Mucosa of descending colon (tissue), 3 donors: ENCODE results near the gene OR52K1. TPM values are rescaled to one million over a fixed set of nuclear protein-coding genes. Genes with fewer than 3 reads are reported as not detected.

Source experiments
- ATAC-seq: fragments of 200-7000 bp; cut with Tn5 transposase; one replicate; pipeline ENCODE4 v1.9.1; 2020; ENCODE audit warnings: mild to moderate bottlenecking, moderate library complexity
- DNase-seq, 3 donors: peaks; one replicate each; pipeline ENCODE4 v3.0.0-alpha.2; 2020
- H3K36me3 ChIP-seq: fragments of 200-600 bp; one replicate; pipeline ENCODE4 v1.8.0; 2021; ENCODE audit warnings: low read depth, mild to moderate bottlenecking
- H3K4me1 ChIP-seq: fragments of 200-600 bp; one replicate; pipeline ENCODE4 v1.8.0; 2021; ENCODE audit warnings: low read depth, mild to moderate bottlenecking
- H3K4me3 ChIP-seq: fragments of 200-600 bp; one replicate; pipeline ENCODE4 v1.8.0; 2021; ENCODE audit warnings: mild to moderate bottlenecking
- H3K9me3 ChIP-seq: fragments of 200-600 bp; one replicate; pipeline ENCODE4 v1.8.0; 2021; ENCODE audit warnings: mild to moderate bottlenecking
- CTCF ChIP-seq: fragments of 200-600 bp; IDR thresholded peaks from one replicate; pipeline ENCODE4 v1.8.0; 2022; ENCODE audit warnings: antibody characterized with exemption, mild to moderate bottlenecking
- intact Hi-C, 2 donors: fragments of 100-400 bp; cut with DNase I in 1 of 2; cut with micrococcal nuclease in 1 of 2; formaldehyde crosslinking; loops; one replicate each; pipeline versions ENCODE4 v1.11.0 to v1.11.1; 2022; cut with DNase I, micrococcal nuclease
- total RNA-seq, 3 donors: library from RNA; stranded (reverse); fragmentation: NEBNext Ultra II Directional in 2 of 3; extraction: Animal tissue kit (Norgen Biotek cat#: 25700) in 2 of 3; gene quantifications; one replicate each; pipeline versions ENCODE4 v1.2.1 to v1.2.4, GENCODE V29; 2021 to 2023
- donor health status: DM: no; HTN: no; CAD: no; lungs with moderate emphysema.
- donor health status: DM: no; HTN: no; CAD: no.
- donor health status: DM: no; HTN: yes; CAD: no.

Gene OR52K1
- total RNA-seq, 3 donors from 2014 or later, result not detected

- H3K4me3 ChIP-seq, result no peak within 1 kb of the TSS
- DNase-seq (no peak), ATAC-seq (no peak)
- H3K9me3 ChIP-seq, result no peaks in the 10 kb centered on the region
- no peaks in the 10 kb centered on the region for H3K36me3 ChIP-seq
- no peak for TF ChIP-seq CTCF
- intact Hi-C loops, result no loop called here
- no peaks in the 10 kb centered on the region for H3K4me1 ChIP-seq
Observed at GRCh38 chr11:4448995-4449394, 33.5 kb upstream of the OR52K1 start, which contains the start of gene OR52K2. TSS of gene OR52K2 (plus strand) at chr11:4449295. CDS start at chr11:4449340, 45 bp downstream.

GRCh38 chr11:4453118-4453517, 29.3 kb upstream of the OR52K1 start:
- Histone ChIP-seq H3K9me3 (no peaks in the 10 kb centered on the region), H3K4me3 (no peak overlapping the region), H3K36me3 (no peaks in the 10 kb centered on the region), H3K4me1 (no peaks in the 10 kb centered on the region)
- no peak for ATAC-seq
- intact Hi-C loops, result no loop called here
- no peak for TF ChIP-seq CTCF
- no peak for DNase-seq

- no peaks in the 10 kb centered on the region for H3K9me3 ChIP-seq
- intact Hi-C loops, result no loop called here
- no peaks in the 10 kb centered on the region for H3K4me1 ChIP-seq
- H3K36me3 ChIP-seq, result no peaks in the 10 kb centered on the region
- no peak for ATAC-seq
- no peak for TF ChIP-seq CTCF
- H3K4me3 ChIP-seq, result no peak overlapping the region
- DNase-seq, result no peak
Observed at GRCh38 chr11:4454021-4454420, 28.4 kb upstream of the OR52K1 start.

DNA sequence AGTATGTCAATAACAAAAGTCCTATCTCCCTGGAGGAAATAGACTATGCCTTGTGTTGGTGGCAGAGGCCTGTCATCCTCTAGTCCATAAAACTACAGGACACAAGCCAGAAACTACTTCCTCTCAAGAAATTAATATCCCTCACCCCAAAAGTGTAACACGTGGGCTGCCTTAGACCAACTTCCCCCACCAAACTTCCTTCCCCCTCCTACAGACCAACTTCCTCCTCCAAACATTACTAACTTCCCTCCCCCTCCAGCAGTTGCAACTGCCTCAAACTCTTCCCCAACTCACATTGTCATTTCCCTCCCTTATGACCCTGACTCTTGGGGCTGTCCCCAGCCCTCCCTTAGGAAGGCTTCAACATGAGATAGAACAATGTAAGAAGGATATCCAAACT, 27.0 kb upstream of the OR52K1 start:
- no peak for TF ChIP-seq CTCF
- Histone ChIP-seq H3K36me3 (no peaks in the 10 kb centered on the region), H3K4me3 (no peak overlapping the region), H3K9me3 (no peaks in the 10 kb centered on the region), H3K4me1 (no peaks in the 10 kb centered on the region)
- DNase-seq, result peak in 1 of 3 donors; percentile 14
- intact Hi-C loops, result no loop called here
- peak; percentile 63 for ATAC-seq

DNA sequence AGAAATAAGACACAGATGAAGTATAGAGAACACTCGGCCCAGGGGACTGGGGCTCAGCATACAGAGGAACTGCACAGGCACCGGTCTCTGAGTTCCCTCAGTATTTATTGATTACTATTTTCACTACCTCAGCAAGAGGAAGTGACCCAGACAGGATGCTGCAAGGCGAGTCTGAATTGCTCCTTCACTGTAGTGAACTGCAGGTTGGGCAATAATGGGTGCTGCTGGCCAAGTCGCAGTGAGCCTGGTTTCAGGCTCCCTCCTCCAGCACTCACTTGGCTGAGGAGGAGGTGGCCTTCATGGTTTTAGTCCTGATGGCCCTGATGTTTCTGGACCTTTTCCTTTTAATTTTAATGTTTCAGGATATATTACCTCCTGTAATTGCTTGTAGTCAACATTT, 22.9 kb upstream of the OR52K1 start:
- TF ChIP-seq CTCF, result no peak
- Histone ChIP-seq H3K36me3 (no peaks in the 10 kb centered on the region), H3K4me3 (no peak overlapping the region), H3K4me1 (no peaks in the 10 kb centered on the region), H3K9me3 (peaks cover 3% of the 10 kb centered on the region)
- intact Hi-C loops, result no loop called here
- DNase-seq, result peak in 1 of 3 donors; percentile 16
- ATAC-seq, result peak; percentile 80

DNA sequence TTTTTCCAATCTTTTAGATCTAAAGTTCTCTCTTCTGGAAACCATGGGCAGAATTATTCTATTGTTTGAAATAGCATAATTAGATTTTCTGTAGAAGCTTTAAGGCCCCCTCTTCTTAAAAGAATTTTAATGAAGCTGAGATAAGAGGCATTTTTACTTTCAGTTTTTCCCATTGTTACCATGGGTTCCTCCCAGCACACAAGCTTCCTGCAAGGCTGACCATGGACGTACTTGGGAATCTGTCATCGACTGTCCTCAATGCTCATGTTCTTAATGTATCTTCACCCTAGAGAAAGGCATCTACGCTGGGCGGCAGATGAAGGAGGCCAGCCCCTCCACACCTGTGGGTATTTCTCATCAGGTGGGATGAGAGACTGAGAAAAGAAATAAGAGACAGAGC, 22.3 kb upstream of the OR52K1 start:
- Histone ChIP-seq H3K4me1 (no peaks in the 10 kb centered on the region), H3K36me3 (no peaks in the 10 kb centered on the region), H3K9me3 (peaks cover 6% of the 10 kb centered on the region), H3K4me3 (no peak overlapping the region)
- ATAC-seq (no peak), DNase-seq (no peak)
- intact Hi-C loops, result no loop called here
- TF ChIP-seq CTCF, result no peak
